ENCODE measurements around the gene EFHD1.

Gene EFHD1

GRCh38 chr2:232643147-232643425, 9.7 kb downstream of the EFHD1 start:
- Histone ChIP-seq H3K27me3 (ENCODE audit: control insufficient read depth, insufficient read depth, low read length) (no peaks in the 10 kb centered on the region), H3K4me1 (ENCODE audit: control insufficient read depth, insufficient read depth, low read length) (no peaks in the 10 kb centered on the region), H3K36me3 (ENCODE audit: control insufficient read depth, insufficient read depth, low read length) (no peaks in the 10 kb centered on the region), H3K4me3 (ENCODE audit: low read length) (no peak overlapping the region), H3K9ac (ENCODE audit: low read length) (no peak overlapping the region), H3K27ac (ENCODE audit: low read depth, low read length) (no peak overlapping the region)

GRCh38 chr2:232643813-232644347, 10.5 kb downstream of the EFHD1 start:
- no peak overlapping the region for H3K27ac ChIP-seq (ENCODE audit: low read depth, low read length)
- no peaks in the 10 kb centered on the region for H3K4me1 ChIP-seq (ENCODE audit: control insufficient read depth, insufficient read depth, low read length)
- H3K36me3 ChIP-seq (ENCODE audit: control insufficient read depth, insufficient read depth, low read length), result no peaks in the 10 kb centered on the region
- H3K27me3 ChIP-seq (ENCODE audit: control insufficient read depth, insufficient read depth, low read length), result no peaks in the 10 kb centered on the region
- H3K9ac ChIP-seq (ENCODE audit: low read length), result no peak overlapping the region
- no peak overlapping the region for H3K4me3 ChIP-seq (ENCODE audit: low read length)

- no peaks in the 10 kb centered on the region for H3K27me3 ChIP-seq (ENCODE audit: control insufficient read depth, insufficient read depth, low read length)
- no peak overlapping the region for H3K27ac ChIP-seq (ENCODE audit: low read depth, low read length)
- no peaks in the 10 kb centered on the region for H3K4me1 ChIP-seq (ENCODE audit: control insufficient read depth, insufficient read depth, low read length)
- no peak overlapping the region for H3K9ac ChIP-seq (ENCODE audit: low read length)
- H3K36me3 ChIP-seq (ENCODE audit: control insufficient read depth, insufficient read depth, low read length), result no peaks in the 10 kb centered on the region
- no peak overlapping the region for H3K4me3 ChIP-seq (ENCODE audit: low read length)
These were observed 11.7 kb downstream of the EFHD1 start for GRCh38 chr2:232645061-232645460.

- Histone ChIP-seq H3K4me1 (ENCODE audit: control insufficient read depth, insufficient read depth, low read length) (no peaks in the 10 kb centered on the region), H3K9ac (ENCODE audit: low read length) (no peak overlapping the region), H3K27me3 (ENCODE audit: control insufficient read depth, insufficient read depth, low read length) (no peaks in the 10 kb centered on the region), H3K36me3 (ENCODE audit: control insufficient read depth, insufficient read depth, low read length) (no peaks in the 10 kb centered on the region), H3K27ac (ENCODE audit: low read depth, low read length) (no peak overlapping the region), H3K4me3 (ENCODE audit: low read length) (no peak overlapping the region)
These were observed 13.3 kb downstream of the EFHD1 start for GRCh38 chr2:232646726-232647125.

- H3K27ac ChIP-seq (ENCODE audit: low read depth, low read length), result no peak overlapping the region
- no peaks in the 10 kb centered on the region for H3K4me1 ChIP-seq (ENCODE audit: control insufficient read depth, insufficient read depth, low read length)
- no peaks in the 10 kb centered on the region for H3K36me3 ChIP-seq (ENCODE audit: control insufficient read depth, insufficient read depth, low read length)
- no peak overlapping the region for H3K9ac ChIP-seq (ENCODE audit: low read length)
- H3K27me3 ChIP-seq (ENCODE audit: control insufficient read depth, insufficient read depth, low read length), result no peaks in the 10 kb centered on the region
- H3K4me3 ChIP-seq (ENCODE audit: low read length), result no peak overlapping the region
These were observed 13.9 kb downstream of the EFHD1 start for GRCh38 chr2:232647261-232647660.

- Histone ChIP-seq H3K36me3 (ENCODE audit: control insufficient read depth, insufficient read depth, low read length) (no peaks in the 10 kb centered on the region), H3K27ac (ENCODE audit: low read depth, low read length) (no peak overlapping the region), H3K4me3 (ENCODE audit: low read length) (no peak overlapping the region), H3K4me1 (ENCODE audit: control insufficient read depth, insufficient read depth, low read length) (no peaks in the 10 kb centered on the region), H3K9ac (ENCODE audit: low read length) (no peak overlapping the region), H3K27me3 (ENCODE audit: control insufficient read depth, insufficient read depth, low read length) (no peaks in the 10 kb centered on the region)
These were observed 15.6 kb downstream of the EFHD1 start for GRCh38 chr2:232649033-232649432.

GRCh38 chr2:232652505-232652851, 19.1 kb downstream of the EFHD1 start:
- no peak overlapping the region for H3K9ac ChIP-seq (ENCODE audit: low read length)
- H3K27ac ChIP-seq (ENCODE audit: low read depth, low read length), result no peak overlapping the region

GRCh38 chr2:232653441-232653840, 20.0 kb downstream of the EFHD1 start:
- Histone ChIP-seq H3K36me3 (ENCODE audit: control insufficient read depth, insufficient read depth, low read length) (no peaks in the 10 kb centered on the region), H3K4me1 (ENCODE audit: control insufficient read depth, insufficient read depth, low read length) (no peaks in the 10 kb centered on the region), H3K9ac (ENCODE audit: low read length) (no peak overlapping the region), H3K4me3 (ENCODE audit: low read length) (no peak overlapping the region), H3K27me3 (ENCODE audit: control insufficient read depth, insufficient read depth, low read length) (no peaks in the 10 kb centered on the region), H3K27ac (ENCODE audit: low read depth, low read length) (no peak overlapping the region)

More at GRCh38 chr2:232652505-232652851, 19.1 kb downstream of the EFHD1 start:
- Histone ChIP-seq H3K36me3 (ENCODE audit: control insufficient read depth, insufficient read depth, low read length) (no peaks in the 10 kb centered on the region), H3K4me1 (ENCODE audit: control insufficient read depth, insufficient read depth, low read length) (no peaks in the 10 kb centered on the region), H3K4me3 (ENCODE audit: low read length) (no peak overlapping the region), H3K27me3 (ENCODE audit: control insufficient read depth, insufficient read depth, low read length) (no peaks in the 10 kb centered on the region)

GRCh38 chr2:232655392-232655791, 22.0 kb downstream of the EFHD1 start:
- Histone ChIP-seq H3K27ac (ENCODE audit: low read depth, low read length) (no peak overlapping the region), H3K9ac (ENCODE audit: low read length) (no peak overlapping the region), H3K27me3 (ENCODE audit: control insufficient read depth, insufficient read depth, low read length) (no peaks in the 10 kb centered on the region), H3K36me3 (ENCODE audit: control insufficient read depth, insufficient read depth, low read length) (no peaks in the 10 kb centered on the region), H3K4me1 (ENCODE audit: control insufficient read depth, insufficient read depth, low read length) (no peaks in the 10 kb centered on the region), H3K4me3 (ENCODE audit: low read length) (no peak overlapping the region)

- Histone ChIP-seq H3K4me3 (ENCODE audit: low read length) (no peak overlapping the region), H3K9ac (ENCODE audit: low read length) (no peak overlapping the region), H3K27me3 (ENCODE audit: control insufficient read depth, insufficient read depth, low read length) (no peaks in the 10 kb centered on the region), H3K27ac (ENCODE audit: low read depth, low read length) (no peak overlapping the region), H3K36me3 (ENCODE audit: control insufficient read depth, insufficient read depth, low read length) (no peaks in the 10 kb centered on the region), H3K4me1 (ENCODE audit: control insufficient read depth, insufficient read depth, low read length) (no peaks in the 10 kb centered on the region)
These were observed 24.9 kb downstream of the EFHD1 start for GRCh38 chr2:232658217-232658785.

- no peaks in the 10 kb centered on the region for H3K4me1 ChIP-seq (ENCODE audit: control insufficient read depth, insufficient read depth, low read length)
- no peaks in the 10 kb centered on the region for H3K27me3 ChIP-seq (ENCODE audit: control insufficient read depth, insufficient read depth, low read length)
- no peak overlapping the region for H3K4me3 ChIP-seq (ENCODE audit: low read length)
- H3K27ac ChIP-seq (ENCODE audit: low read depth, low read length), result no peak overlapping the region
- no peak overlapping the region for H3K9ac ChIP-seq (ENCODE audit: low read length)
- no peaks in the 10 kb centered on the region for H3K36me3 ChIP-seq (ENCODE audit: control insufficient read depth, insufficient read depth, low read length)
These were observed 26.0 kb downstream of the EFHD1 start for GRCh38 chr2:232659359-232659758.

- Histone ChIP-seq H3K4me3 (ENCODE audit: low read length) (no peak overlapping the region), H3K27me3 (ENCODE audit: control insufficient read depth, insufficient read depth, low read length) (no peaks in the 10 kb centered on the region), H3K27ac (ENCODE audit: low read depth, low read length) (no peak overlapping the region), H3K4me1 (ENCODE audit: control insufficient read depth, insufficient read depth, low read length) (no peaks in the 10 kb centered on the region), H3K9ac (ENCODE audit: low read length) (no peak overlapping the region), H3K36me3 (ENCODE audit: control insufficient read depth, insufficient read depth, low read length) (no peaks in the 10 kb centered on the region)
These were observed 29.3 kb downstream of the EFHD1 start for GRCh38 chr2:232662486-232663260.

All from rectal smooth muscle tissue (tissue), 1 donor.